A172 (cell line): Measurements from ENCODE around the gene SCRN2. TPM values are rescaled to one million over a fixed set of nuclear protein-coding genes. Genes with fewer than 3 reads are reported as not detected.
A peak's percentile ranks its signal among the peaks of the same experiment; 100 is the strongest.

Source experiments
- DNase-seq: peaks from one replicate; pipeline ENCODE4 v3.0.0-alpha.2; 2015; ENCODE audit warnings: low spot score
- total RNA-seq: library from RNA; depleted of rRNA; stranded (reverse); fragments of >200 nt; shearing (Covaris generic); gene quantifications from 2 replicates; pipeline ENCODE4 v1.2.3, GENCODE V29; 2014; rRNA removed

SCRN2 gene
- total RNA-seq, result 56.8 and 65.4 TPM in 2 replicates

- DNase-seq, result peak; percentile 78
These were observed at the start of gene SCRN2 for GRCh38 chr17:47840742-47841487. Gene SCRN2 (minus strand): TSS chr17:47841273. CDS start chr17:47840843, 430 bp downstream.

GRCh38 chr17:47889734-47890529 lies 48.9 kb upstream of the SCRN2 start:
- DNase-seq, result peak; percentile 79

GRCh38 chr17:47888293-47888692 lies 47.2 kb upstream of the SCRN2 start:
- DNase-seq, result no peak

GRCh38 chr17:47884905-47885730 lies 44.0 kb upstream of the SCRN2 start:
- no peak for DNase-seq

- DNase-seq, result no peak
These were observed 43.3 kb upstream of the SCRN2 start for GRCh38 chr17:47884427-47884740.

GRCh38 chr17:47883589-47884426 lies 42.7 kb upstream of the SCRN2 start:
- DNase-seq, result no peak

GRCh38 chr17:47882695-47883588 lies 41.9 kb upstream of the SCRN2 start:
- DNase-seq, result no peak

- peak; percentile 69 for DNase-seq
These were observed 41.2 kb upstream of the SCRN2 start for GRCh38 chr17:47882247-47882646.

GRCh38 chr17:47879776-47880454 lies 38.8 kb upstream of the SCRN2 start:
- no peak for DNase-seq

- peak; percentile 48 for DNase-seq
These were observed 38.0 kb upstream of the SCRN2 start for GRCh38 chr17:47879028-47879585.

- DNase-seq, result no peak
These were observed 37.3 kb upstream of the SCRN2 start for GRCh38 chr17:47878203-47879027.

- DNase-seq, result no peak
These were observed 36.4 kb upstream of the SCRN2 start for GRCh38 chr17:47877368-47878034.

GRCh38 chr17:47875011-47875985 lies 34.2 kb upstream of the SCRN2 start:
- DNase-seq, result no peak

- no peak for DNase-seq
These were observed 32.4 kb upstream of the SCRN2 start for GRCh38 chr17:47873200-47874090.

- peak; percentile 21 for DNase-seq
These were observed 31.6 kb upstream of the SCRN2 start for GRCh38 chr17:47872651-47873161.
